Measurements from ENCODE around the gene PRDM5. TPM values are rescaled to one million over a fixed set of nuclear protein-coding genes. Genes with fewer than 3 reads are reported as not detected.

Gene PRDM5
- total RNA-seq, 1 experiment from 2014 or later, result 5.1 TPM

DNA sequence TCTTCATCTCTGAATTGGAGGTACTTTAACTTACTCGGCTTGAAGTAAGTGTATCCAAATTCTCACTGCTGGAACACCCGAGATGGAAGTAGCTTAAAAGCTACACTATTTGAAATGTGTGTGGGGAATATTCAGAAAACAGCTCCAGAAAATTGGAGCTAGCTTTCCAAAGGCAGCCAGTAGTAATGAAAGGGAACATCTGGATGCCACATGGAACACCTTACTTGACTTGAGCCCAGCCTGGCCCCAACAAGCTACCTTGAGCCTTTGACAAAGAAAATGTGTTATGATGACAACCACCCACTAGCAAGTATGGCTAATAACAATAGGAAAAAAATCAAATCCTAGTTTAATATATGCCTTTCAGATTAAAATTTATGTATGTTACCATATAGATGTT is 161.5 kb downstream of the PRDM5 start:
- Histone ChIP-seq H3K9me3 (ENCODE audit: control insufficient read depth in 1 of 2, insufficient read depth in 1 of 2, low read depth in 1 of 2, low read length in 2 of 2) (no peaks in the 10 kb centered on the region), H3K4me1 (ENCODE audit: control insufficient read depth in 1 of 2, insufficient read depth in 2 of 2, low read length in 2 of 2) (no peaks in the 10 kb centered on the region), H3K79me2 (ENCODE audit: insufficient read depth, low read length) (no peaks in the 10 kb centered on the region), H3K27ac (ENCODE audit: low read depth, low read length) (no peak overlapping the region), H2AFZ (ENCODE audit: low read depth, low read length, poor library complexity, severe bottlenecking) (no peak overlapping the region), H3K36me3 (ENCODE audit: control insufficient read depth in 1 of 2, insufficient read depth in 2 of 2, low read length in 2 of 2) (no peaks in the 10 kb centered on the region), H3K27me3 (ENCODE audit: insufficient read depth, low read length) (no peaks in the 10 kb centered on the region), H4K20me1 (ENCODE audit: insufficient read depth) (0 out of 2 replicates have a peak, but pooled peaks cover 3% of the 10 kb centered on the region), H3K9ac (ENCODE audit: low read length) (no peak overlapping the region), H3K4me3 (replicated peaks in 1 of 2; ENCODE audit: low read depth in 1 of 2, low read length in 2 of 2) (no peak overlapping the region), H3K9me2 (ENCODE audit: insufficient read depth) (no peaks in the 10 kb centered on the region), H3K4me2 (ENCODE audit: low read length) (no peak overlapping the region)
- DNase-seq (ENCODE audit: low read depth, low spot score) (no peak), ATAC-seq (no peak)
- ChIA-PET POLR2A (no interaction called here), RAD21 (ENCODE audit: low non-redundant PET in 1 of 2, low total read pairs in 2 of 2, uncharacterized antibody in 2 of 2, unreplicated experiment in 2 of 2) (no interaction called here), CTCF (no interaction called here)
- no peak for TF ChIP-seq EZH2 (IDR thresholded peaks at IDR 0.05)
- TF ChIP-seq SIN3A (IDR thresholded peaks at IDR 0.05; ENCODE audit: low read depth), result no peak
- TF ChIP-seq FOSL1 (IDR thresholded peaks at IDR 0.05; ENCODE audit: low read depth), result no peak
- TF ChIP-seq, protein P1, sequence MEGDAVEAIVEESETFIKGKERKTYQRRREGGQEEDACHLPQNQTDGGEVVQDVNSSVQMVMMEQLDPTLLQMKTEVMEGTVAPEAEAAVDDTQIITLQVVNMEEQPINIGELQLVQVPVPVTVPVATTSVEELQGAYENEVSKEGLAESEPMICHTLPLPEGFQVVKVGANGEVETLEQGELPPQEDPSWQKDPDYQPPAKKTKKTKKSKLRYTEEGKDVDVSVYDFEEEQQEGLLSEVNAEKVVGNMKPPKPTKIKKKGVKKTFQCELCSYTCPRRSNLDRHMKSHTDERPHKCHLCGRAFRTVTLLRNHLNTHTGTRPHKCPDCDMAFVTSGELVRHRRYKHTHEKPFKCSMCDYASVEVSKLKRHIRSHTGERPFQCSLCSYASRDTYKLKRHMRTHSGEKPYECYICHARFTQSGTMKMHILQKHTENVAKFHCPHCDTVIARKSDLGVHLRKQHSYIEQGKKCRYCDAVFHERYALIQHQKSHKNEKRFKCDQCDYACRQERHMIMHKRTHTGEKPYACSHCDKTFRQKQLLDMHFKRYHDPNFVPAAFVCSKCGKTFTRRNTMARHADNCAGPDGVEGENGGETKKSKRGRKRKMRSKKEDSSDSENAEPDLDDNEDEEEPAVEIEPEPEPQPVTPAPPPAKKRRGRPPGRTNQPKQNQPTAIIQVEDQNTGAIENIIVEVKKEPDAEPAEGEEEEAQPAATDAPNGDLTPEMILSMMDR (IDR thresholded peaks at IDR 0.05 in 2 of 3, conservative IDR thresholded peaks at IDR 0.05 in 1 of 3; ENCODE audit: borderline replicate concordance in 1 of 3, insufficient read depth in 1 of 3, low read depth in 2 of 3, low read length in 2 of 3), result no peak
- TF ChIP-seq RAD21 (IDR thresholded peaks at IDR 0.05; ENCODE audit: low read depth), result no peak
- TF ChIP-seq SRF (IDR thresholded peaks at IDR 0.05; ENCODE audit: low read depth), result no peak
- no peak for TF ChIP-seq ELF1 (IDR thresholded peaks at IDR 0.05; ENCODE audit: borderline replicate concordance, low read depth)
- TF ChIP-seq CBX3 (IDR thresholded peaks at IDR 0.05; ENCODE audit: low read depth), result no peak
- intact Hi-C loops (cut with micrococcal nuclease), result no loop called here
- BruUV-seq (replicated peaks), result no TSS peak

GRCh38 chr4:120760047-120760446 is 162.5 kb downstream of the PRDM5 start:
- Histone ChIP-seq H3K4me2 (ENCODE audit: low read length) (no peak overlapping the region), H2AFZ (ENCODE audit: low read depth, low read length, poor library complexity, severe bottlenecking) (no peak overlapping the region), H3K27me3 (ENCODE audit: insufficient read depth, low read length) (no peaks in the 10 kb centered on the region), H3K27ac (ENCODE audit: low read depth, low read length) (no peak overlapping the region), H3K9ac (ENCODE audit: low read length) (no peak overlapping the region), H3K4me3 (replicated peaks in 1 of 2; ENCODE audit: low read depth in 1 of 2, low read length in 2 of 2) (no peak overlapping the region), H3K9me2 (ENCODE audit: insufficient read depth) (no peaks in the 10 kb centered on the region), H3K4me1 (ENCODE audit: control insufficient read depth in 1 of 2, insufficient read depth in 2 of 2, low read length in 2 of 2) (no peaks in the 10 kb centered on the region), H3K36me3 (ENCODE audit: control insufficient read depth in 1 of 2, insufficient read depth in 2 of 2, low read length in 2 of 2) (no peaks in the 10 kb centered on the region), H3K79me2 (ENCODE audit: insufficient read depth, low read length) (no peaks in the 10 kb centered on the region), H3K9me3 (ENCODE audit: control insufficient read depth in 1 of 2, insufficient read depth in 1 of 2, low read depth in 1 of 2, low read length in 2 of 2) (no peaks in the 10 kb centered on the region), H4K20me1 (ENCODE audit: insufficient read depth) (0 out of 2 replicates have a peak, but pooled peaks cover 3% of the 10 kb centered on the region)
- ChIA-PET CTCF (no interaction called here), RAD21 (ENCODE audit: low non-redundant PET in 1 of 2, low total read pairs in 2 of 2, uncharacterized antibody in 2 of 2, unreplicated experiment in 2 of 2) (no interaction called here), POLR2A (no interaction called here)
- no TSS peak for BruUV-seq (replicated peaks)
- DNase-seq (ENCODE audit: low read depth, low spot score), result no peak
- intact Hi-C loops (cut with micrococcal nuclease), result no loop called here
- ATAC-seq, result no peak
- TF ChIP-seq EGR1 (IDR thresholded peaks at IDR 0.05; ENCODE audit: low read depth) (no peak), JUND (IDR thresholded peaks at IDR 0.05) (no peak), ELF1 (IDR thresholded peaks at IDR 0.05; ENCODE audit: borderline replicate concordance, low read depth) (no peak), SRF (IDR thresholded peaks at IDR 0.05; ENCODE audit: low read depth) (no peak), MAX (IDR thresholded peaks at IDR 0.05) (no peak), RAD21 (IDR thresholded peaks at IDR 0.05; ENCODE audit: low read depth) (no peak), EZH2phosphoT487 (IDR thresholded peaks at IDR 0.05; ENCODE audit: borderline replicate concordance) (no peak), ZBTB33 (IDR thresholded peaks at IDR 0.05; ENCODE audit: extremely low read depth, insufficient replicate concordance, low read length) (no peak), SIN3A (IDR thresholded peaks at IDR 0.05; ENCODE audit: low read depth) (no peak), ZFX (IDR thresholded peaks at IDR 0.05) (no peak), EZH2 (IDR thresholded peaks at IDR 0.05) (no peak), ZNF274 (IDR thresholded peaks at IDR 0.05; ENCODE audit: low read depth, low read length) (no peak), CBX3 (IDR thresholded peaks at IDR 0.05; ENCODE audit: low read depth) (no peak)
